HUES48 (cell line): Measurements from ENCODE around the gene PRR11.
"Not testable (repeated sequence)": the region's sequence is repeated elsewhere in the genome, so short reads cannot be mapped to it uniquely, and the experiment has no call there.

Experiments used
- H3K27ac ChIP-seq: one replicate; pipeline ENCODE4 v1.7.0; 2013; ENCODE audit warnings: low read depth, low read length, inconsistent platforms
- H3K27me3 ChIP-seq: 2 replicates; pipeline ENCODE4 v1.6.1; 2013; ENCODE audit warnings: mild to moderate bottlenecking, low read length; ENCODE audit not compliant: control insufficient read depth, insufficient read depth
- H3K36me3 ChIP-seq: 2 replicates; pipeline ENCODE4 v1.6.1; 2013; ENCODE audit warnings: low read length; ENCODE audit not compliant: control insufficient read depth, insufficient read depth
- H3K4me1 ChIP-seq: 2 replicates; pipeline ENCODE4 v1.6.1; 2013; ENCODE audit warnings: mild to moderate bottlenecking, low read length; ENCODE audit not compliant: control insufficient read depth, insufficient read depth
- H3K4me3 ChIP-seq: 2 replicates; pipeline ENCODE4 v1.5.1; 2013; ENCODE audit warnings: mild to moderate bottlenecking, low read depth, low read length
- H3K9ac ChIP-seq: 2 replicates; pipeline ENCODE4 v1.6.1; 2013; ENCODE audit warnings: mild to moderate bottlenecking, low read depth, low read length, moderate library complexity
- H3K9me3 ChIP-seq: 2 replicates; pipeline ENCODE4 v1.6.1; 2013; ENCODE audit warnings: low read length; ENCODE audit not compliant: control insufficient read depth, insufficient read depth

PRR11 gene

GRCh38 chr17:59126809-59127417 lies 28.6 kb upstream of the PRR11 start:
- Histone ChIP-seq H3K27me3 (no peaks in the 10 kb centered on the region), H3K36me3 (peaks cover 35% of the 10 kb centered on the region), H3K4me1 (no peaks in the 10 kb centered on the region), H3K9me3 (no peaks in the 10 kb centered on the region), H3K27ac (no peak overlapping the region), H3K4me3 (no peak overlapping the region), H3K9ac (no peak overlapping the region)

GRCh38 chr17:59129814-59130213 lies 25.7 kb upstream of the PRR11 start:
- H3K4me1 ChIP-seq: no peaks in the 10 kb centered on the region

GRCh38 chr17:59131131-59131530 lies 24.4 kb upstream of the PRR11 start:
- H3K27ac ChIP-seq: no peak overlapping the region
- no peaks in the 10 kb centered on the region for H3K4me1 ChIP-seq
- H3K9me3 ChIP-seq: no peaks in the 10 kb centered on the region
- H3K4me3 ChIP-seq: no peak overlapping the region
- H3K27me3 ChIP-seq: no peaks in the 10 kb centered on the region
- H3K36me3 ChIP-seq: peaks cover 24% of the 10 kb centered on the region
- H3K9ac ChIP-seq: no peak overlapping the region

More at GRCh38 chr17:59129814-59130213, 25.7 kb upstream of the PRR11 start:
- Histone ChIP-seq H3K27ac (no peak overlapping the region), H3K9me3 (no peaks in the 10 kb centered on the region), H3K9ac (no peak overlapping the region), H3K27me3 (no peaks in the 10 kb centered on the region), H3K4me3 (no peak overlapping the region), H3K36me3 (peaks cover 24% of the 10 kb centered on the region)

GRCh38 chr17:59138339-59138738 lies 17.2 kb upstream of the PRR11 start:
- not testable (repeated sequence) for H3K4me3 ChIP-seq, H3K27me3 ChIP-seq, H3K36me3 ChIP-seq, H3K27ac ChIP-seq, H3K9me3 ChIP-seq, H3K9ac ChIP-seq, H3K4me1 ChIP-seq

GRCh38 chr17:59139939-59140338 lies 15.6 kb upstream of the PRR11 start:
- Histone ChIP-seq H3K36me3 (0 out of 2 replicates have a peak, but pooled peaks cover 4% of the 10 kb centered on the region), H3K9ac (no peak overlapping the region), H3K4me3 (no peak overlapping the region), H3K27ac (no peak overlapping the region), H3K4me1 (no peaks in the 10 kb centered on the region), H3K9me3 (no peaks in the 10 kb centered on the region), H3K27me3 (no peaks in the 10 kb centered on the region)

GRCh38 chr17:59141860-59142259 lies 13.7 kb upstream of the PRR11 start:
- 0 out of 2 replicates have a peak, but pooled peaks cover 4% of the 10 kb centered on the region for H3K36me3 ChIP-seq
- H3K9ac ChIP-seq: no peak overlapping the region
- no peak overlapping the region for H3K27ac ChIP-seq
- H3K4me3 ChIP-seq: no peak overlapping the region
- no peaks in the 10 kb centered on the region for H3K27me3 ChIP-seq
- H3K9me3 ChIP-seq: no peaks in the 10 kb centered on the region
- H3K4me1 ChIP-seq: no peaks in the 10 kb centered on the region

- Histone ChIP-seq H3K4me1 (no peaks in the 10 kb centered on the region), H3K27me3 (no peaks in the 10 kb centered on the region), H3K4me3 (no peak overlapping the region), H3K9me3 (no peaks in the 10 kb centered on the region), H3K36me3 (0 out of 2 replicates have a peak, but pooled peaks cover 4% of the 10 kb centered on the region), H3K9ac (no peak overlapping the region), H3K27ac (no peak overlapping the region)
Observed at GRCh38 chr17:59145571-59146096, 9.9 kb upstream of the PRR11 start.

GRCh38 chr17:59149051-59149450 lies 6.5 kb upstream of the PRR11 start:
- Histone ChIP-seq H3K36me3 (0 out of 2 replicates have a peak, but pooled peaks cover 4% of the 10 kb centered on the region), H3K9me3 (no peaks in the 10 kb centered on the region), H3K4me3 (no peak overlapping the region), H3K27ac (no peak overlapping the region), H3K27me3 (no peaks in the 10 kb centered on the region), H3K9ac (no peak overlapping the region), H3K4me1 (peaks cover 26% of the 10 kb centered on the region)

GRCh38 chr17:59149841-59150511 lies 5.6 kb upstream of the PRR11 start:
- Histone ChIP-seq H3K36me3 (no peaks in the 10 kb centered on the region), H3K4me1 (peaks cover 26% of the 10 kb centered on the region), H3K27ac (no peak overlapping the region), H3K4me3 (no peak overlapping the region), H3K9ac (no peak overlapping the region), H3K27me3 (no peaks in the 10 kb centered on the region), H3K9me3 (no peaks in the 10 kb centered on the region)

GRCh38 chr17:59151006-59151405 lies 4.5 kb upstream of the PRR11 start:
- no peaks in the 10 kb centered on the region for H3K27me3 ChIP-seq
- no peak overlapping the region for H3K27ac ChIP-seq
- no peak overlapping the region for H3K9ac ChIP-seq
- H3K9me3 ChIP-seq: no peaks in the 10 kb centered on the region
- H3K36me3 ChIP-seq: no peaks in the 10 kb centered on the region
- peaks cover 26% of the 10 kb centered on the region for H3K4me1 ChIP-seq
- H3K4me3 ChIP-seq: no peak overlapping the region

- no peaks in the 10 kb centered on the region for H3K9me3 ChIP-seq
- no peak overlapping the region; the same call in 1 of the 2 replicates for H3K9ac ChIP-seq
- peaks cover 26% of the 10 kb centered on the region for H3K4me1 ChIP-seq
- no peaks in the 10 kb centered on the region for H3K36me3 ChIP-seq
- peak overlapping the region; percentile 24; the same call in 1 of the 2 replicates for H3K4me3 ChIP-seq
- no peaks in the 10 kb centered on the region for H3K27me3 ChIP-seq
- no peak overlapping the region for H3K27ac ChIP-seq
Observed at GRCh38 chr17:59151591-59151990, 4.0 kb upstream of the PRR11 start.
